ENCODE measurements around the gene PCSK2. TPM values are rescaled to one million over a fixed set of nuclear protein-coding genes. Genes with fewer than 3 reads are reported as not detected.

Gene PCSK2
- polyA plus RNA-seq, 1 donor from 2014 or later: 27.9 TPM

DNA sequence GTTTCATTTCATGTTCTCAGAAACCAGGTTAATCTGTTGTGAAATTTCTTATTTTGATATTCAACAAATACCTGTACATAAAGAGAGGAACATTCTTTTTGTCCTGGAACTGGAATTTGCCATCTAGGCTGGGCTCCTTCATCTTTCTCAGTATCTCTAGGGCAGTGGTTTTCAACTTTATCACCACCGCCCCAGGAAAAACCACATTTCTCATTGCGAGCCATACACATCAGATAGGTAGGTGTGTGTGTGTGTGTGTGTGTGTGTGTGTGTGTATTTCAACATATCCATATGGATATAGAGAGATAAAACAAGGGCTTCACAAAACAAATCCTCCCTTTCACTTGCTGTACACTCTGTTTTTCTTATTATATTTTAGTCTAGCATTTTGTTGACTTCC, 280.2 kb downstream of the PCSK2 start:
- Histone ChIP-seq H3K27me3 (ENCODE audit: insufficient read depth, low read depth, low read length) (no peaks in the 10 kb centered on the region), H3K27ac (ENCODE audit: low read length) (no peak overlapping the region), H3K9me2 (ENCODE audit: insufficient read depth, low read length) (no peaks in the 10 kb centered on the region), H3K36me3 (ENCODE audit: insufficient read depth, low read length) (no peaks in the 10 kb centered on the region), H4K20me1 (ENCODE audit: insufficient read depth) (no peaks in the 10 kb centered on the region), H3K4me3 (ENCODE audit: low read length) (no peak overlapping the region), H3K9me3 (ENCODE audit: low read length) (no peaks in the 10 kb centered on the region), H2AFZ (ENCODE audit: low read depth, low read length) (no peak overlapping the region), H3K4me2 (ENCODE audit: low read length) (no peak overlapping the region), H3K79me2 (replicated peaks; ENCODE audit: insufficient read depth, low read length) (no peaks in the 10 kb centered on the region), H3F3A (ENCODE audit: insufficient read depth, low read length, poor library complexity, severe bottlenecking) (no peaks in the 10 kb centered on the region), H3K9ac (ENCODE audit: low read length) (no peak overlapping the region)
- no peak for TF ChIP-seq EP300 (conservative IDR thresholded peaks at IDR 0.05; ENCODE audit: poor library complexity, severe bottlenecking)
- TF ChIP-seq, protein P1, sequence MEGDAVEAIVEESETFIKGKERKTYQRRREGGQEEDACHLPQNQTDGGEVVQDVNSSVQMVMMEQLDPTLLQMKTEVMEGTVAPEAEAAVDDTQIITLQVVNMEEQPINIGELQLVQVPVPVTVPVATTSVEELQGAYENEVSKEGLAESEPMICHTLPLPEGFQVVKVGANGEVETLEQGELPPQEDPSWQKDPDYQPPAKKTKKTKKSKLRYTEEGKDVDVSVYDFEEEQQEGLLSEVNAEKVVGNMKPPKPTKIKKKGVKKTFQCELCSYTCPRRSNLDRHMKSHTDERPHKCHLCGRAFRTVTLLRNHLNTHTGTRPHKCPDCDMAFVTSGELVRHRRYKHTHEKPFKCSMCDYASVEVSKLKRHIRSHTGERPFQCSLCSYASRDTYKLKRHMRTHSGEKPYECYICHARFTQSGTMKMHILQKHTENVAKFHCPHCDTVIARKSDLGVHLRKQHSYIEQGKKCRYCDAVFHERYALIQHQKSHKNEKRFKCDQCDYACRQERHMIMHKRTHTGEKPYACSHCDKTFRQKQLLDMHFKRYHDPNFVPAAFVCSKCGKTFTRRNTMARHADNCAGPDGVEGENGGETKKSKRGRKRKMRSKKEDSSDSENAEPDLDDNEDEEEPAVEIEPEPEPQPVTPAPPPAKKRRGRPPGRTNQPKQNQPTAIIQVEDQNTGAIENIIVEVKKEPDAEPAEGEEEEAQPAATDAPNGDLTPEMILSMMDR (IDR thresholded peaks at IDR 0.05; ENCODE audit: poor library complexity, severe bottlenecking): no peak
- no peak for TF ChIP-seq RAD21 (conservative IDR thresholded peaks at IDR 0.05)
- TF ChIP-seq SMC3 (conservative IDR thresholded peaks at IDR 0.05; ENCODE audit: poor library complexity): no peak
- TF ChIP-seq TAF1 (IDR thresholded peaks at IDR 0.05; ENCODE audit: low read depth): no peak
- TF ChIP-seq EZH2 (IDR thresholded peaks at IDR 0.05; ENCODE audit: borderline replicate concordance, insufficient read depth, low read length, poor library complexity, severe bottlenecking): no peak
- no peak for TF ChIP-seq MXI1 (conservative IDR thresholded peaks at IDR 0.05; ENCODE audit: poor library complexity, severe bottlenecking)
- TF ChIP-seq POLR2AphosphoS5 (IDR thresholded peaks at IDR 0.05): no peak
- TF ChIP-seq, protein P2, sequence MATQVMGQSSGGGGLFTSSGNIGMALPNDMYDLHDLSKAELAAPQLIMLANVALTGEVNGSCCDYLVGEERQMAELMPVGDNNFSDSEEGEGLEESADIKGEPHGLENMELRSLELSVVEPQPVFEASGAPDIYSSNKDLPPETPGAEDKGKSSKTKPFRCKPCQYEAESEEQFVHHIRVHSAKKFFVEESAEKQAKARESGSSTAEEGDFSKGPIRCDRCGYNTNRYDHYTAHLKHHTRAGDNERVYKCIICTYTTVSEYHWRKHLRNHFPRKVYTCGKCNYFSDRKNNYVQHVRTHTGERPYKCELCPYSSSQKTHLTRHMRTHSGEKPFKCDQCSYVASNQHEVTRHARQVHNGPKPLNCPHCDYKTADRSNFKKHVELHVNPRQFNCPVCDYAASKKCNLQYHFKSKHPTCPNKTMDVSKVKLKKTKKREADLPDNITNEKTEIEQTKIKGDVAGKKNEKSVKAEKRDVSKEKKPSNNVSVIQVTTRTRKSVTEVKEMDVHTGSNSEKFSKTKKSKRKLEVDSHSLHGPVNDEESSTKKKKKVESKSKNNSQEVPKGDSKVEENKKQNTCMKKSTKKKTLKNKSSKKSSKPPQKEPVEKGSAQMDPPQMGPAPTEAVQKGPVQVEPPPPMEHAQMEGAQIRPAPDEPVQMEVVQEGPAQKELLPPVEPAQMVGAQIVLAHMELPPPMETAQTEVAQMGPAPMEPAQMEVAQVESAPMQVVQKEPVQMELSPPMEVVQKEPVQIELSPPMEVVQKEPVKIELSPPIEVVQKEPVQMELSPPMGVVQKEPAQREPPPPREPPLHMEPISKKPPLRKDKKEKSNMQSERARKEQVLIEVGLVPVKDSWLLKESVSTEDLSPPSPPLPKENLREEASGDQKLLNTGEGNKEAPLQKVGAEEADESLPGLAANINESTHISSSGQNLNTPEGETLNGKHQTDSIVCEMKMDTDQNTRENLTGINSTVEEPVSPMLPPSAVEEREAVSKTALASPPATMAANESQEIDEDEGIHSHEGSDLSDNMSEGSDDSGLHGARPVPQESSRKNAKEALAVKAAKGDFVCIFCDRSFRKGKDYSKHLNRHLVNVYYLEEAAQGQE (IDR thresholded peaks at IDR 0.05; ENCODE audit: borderline replicate concordance): no peak

DNA sequence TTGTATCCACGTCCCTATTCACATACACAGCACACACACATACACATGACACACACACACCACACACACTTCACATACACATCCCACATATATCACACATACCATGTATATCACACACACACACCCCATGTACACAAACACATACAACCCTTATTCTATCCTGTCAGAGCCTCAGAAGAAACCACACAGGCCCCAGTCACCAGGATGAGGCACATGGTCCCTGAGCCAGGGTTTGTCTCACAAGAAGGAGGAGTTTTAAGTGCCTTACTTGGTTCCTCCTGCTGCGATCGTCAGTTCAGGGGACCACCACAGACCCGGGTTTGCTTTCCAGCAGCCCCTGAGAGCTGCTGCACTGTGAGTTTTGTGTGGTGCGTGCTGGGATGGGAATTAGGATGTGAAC, 280.7 kb downstream of the PCSK2 start:
- Histone ChIP-seq H3K4me2 (ENCODE audit: low read length) (no peak overlapping the region), H2AFZ (ENCODE audit: low read depth, low read length) (no peak overlapping the region), H4K20me1 (ENCODE audit: insufficient read depth) (no peaks in the 10 kb centered on the region), H3K9me2 (ENCODE audit: insufficient read depth, low read length) (no peaks in the 10 kb centered on the region), H3K79me2 (replicated peaks; ENCODE audit: insufficient read depth, low read length) (no peaks in the 10 kb centered on the region), H3K36me3 (ENCODE audit: insufficient read depth, low read length) (no peaks in the 10 kb centered on the region), H3F3A (ENCODE audit: insufficient read depth, low read length, poor library complexity, severe bottlenecking) (no peaks in the 10 kb centered on the region), H3K27me3 (ENCODE audit: insufficient read depth, low read depth, low read length) (no peaks in the 10 kb centered on the region), H3K27ac (ENCODE audit: low read length) (no peak overlapping the region), H3K9me3 (ENCODE audit: low read length) (no peaks in the 10 kb centered on the region), H3K9ac (ENCODE audit: low read length) (no peak overlapping the region), H3K4me3 (ENCODE audit: low read length) (no peak overlapping the region)
- TF ChIP-seq EZH2 (IDR thresholded peaks at IDR 0.05; ENCODE audit: borderline replicate concordance, insufficient read depth, low read length, poor library complexity, severe bottlenecking) (no peak), TAF1 (IDR thresholded peaks at IDR 0.05; ENCODE audit: low read depth) (no peak), RAD21 (conservative IDR thresholded peaks at IDR 0.05) (no peak), EP300 (conservative IDR thresholded peaks at IDR 0.05; ENCODE audit: poor library complexity, severe bottlenecking) (no peak)
- TF ChIP-seq, protein P1 (IDR thresholded peaks at IDR 0.05; ENCODE audit: poor library complexity, severe bottlenecking): no peak
